Liver (tissue), 9 donors: ENCODE data around the gene RSBN1L. TPM values are rescaled to one million over a fixed set of nuclear protein-coding genes. Genes with fewer than 3 reads are reported as not detected.

Source experiments
- DNase-seq: peaks from one replicate; pipeline ENCODE4 v3.0.0-alpha.2; 2017; ENCODE audit warnings: low spot score
- H3K27ac ChIP-seq, 2 donors: one replicate each; pipeline ENCODE4 v1.7.0; 2013; ENCODE audit warnings: inconsistent platforms in 2 of 2, low read length in 2 of 2, control low read depth in 1 of 2, low read depth in 1 of 2, mild to moderate bottlenecking in 1 of 2
- H3K27me3 ChIP-seq, 4 donors: one replicate each; pipeline versions ENCODE4 v1.6.1 to v1.7.0; 2013; ENCODE audit warnings: low read length in 3 of 4, inconsistent platforms in 1 of 4, mild to moderate bottlenecking in 1 of 4, moderate library complexity in 1 of 4; ENCODE audit not compliant: control insufficient read depth in 4 of 4, insufficient read depth in 4 of 4
- H3K36me3 ChIP-seq, 4 donors: one replicate each; pipeline versions ENCODE4 v1.6.1 to v1.7.0; 2013; ENCODE audit warnings: low read length in 3 of 4, mild to moderate bottlenecking in 3 of 4, low read depth in 1 of 4, moderate library complexity in 1 of 4; ENCODE audit not compliant: control insufficient read depth in 4 of 4, insufficient read depth in 3 of 4
- H3K4me1 ChIP-seq, 4 donors: one replicate each; pipeline versions ENCODE4 v1.6.1 to v1.7.0; 2013; ENCODE audit warnings: low read length in 3 of 4, mild to moderate bottlenecking in 3 of 4, moderate library complexity in 1 of 4; ENCODE audit not compliant: control insufficient read depth in 4 of 4, insufficient read depth in 4 of 4
- H3K4me3 ChIP-seq, 3 donors: one replicate each; pipeline versions ENCODE4 v1.6.1 to v1.7.0; 2013; ENCODE audit warnings: low read length in 3 of 3, control low read depth in 1 of 3, low read depth in 1 of 3, mild to moderate bottlenecking in 1 of 3
- H3K9ac ChIP-seq, 2 donors: one replicate each; pipeline ENCODE4 v1.7.0; 2013; ENCODE audit warnings: low read length in 2 of 2, mild to moderate bottlenecking in 2 of 2, moderate library complexity in 2 of 2, control low read depth in 1 of 2, low read depth in 1 of 2
- H3K9me3 ChIP-seq, 4 donors: one replicate each; pipeline versions ENCODE4 v1.6.1 to v1.7.0; 2013; ENCODE audit warnings: low read length in 3 of 4; ENCODE audit not compliant: control insufficient read depth in 4 of 4
- ATF3 ChIP-seq: IDR thresholded peaks from 2 replicates; pipeline ENCODE4 v1.6.1; 2016; ENCODE audit warnings: antibody characterized with exemption
- FOXA2 ChIP-seq: IDR thresholded peaks from 2 replicates; pipeline ENCODE4 v1.6.1; 2016; ENCODE audit warnings: antibody characterized with exemption
- GABPA ChIP-seq, 2 donors: IDR thresholded peaks in 1 of 2; conservative IDR thresholded peaks in 1 of 2; 2 replicates each; pipeline ENCODE4 v1.6.1; 2016; ENCODE audit warnings: antibody characterized with exemption in 2 of 2, mild to moderate bottlenecking in 1 of 2, moderate library complexity in 1 of 2
- HNF4A ChIP-seq, 2 donors: conservative IDR thresholded peaks; 2 replicates each; pipeline ENCODE4 v1.6.1; 2016; ENCODE audit warnings: antibody characterized with exemption in 2 of 2, mild to moderate bottlenecking in 2 of 2
- HNF4G ChIP-seq: IDR thresholded peaks from 2 replicates; pipeline ENCODE4 v1.6.1; 2016; ENCODE audit warnings: antibody characterized with exemption
- RAD21 ChIP-seq, 2 donors: IDR thresholded peaks; 2 replicates each; pipeline ENCODE4 v1.6.1; 2016; ENCODE audit warnings: antibody characterized with exemption in 2 of 2, mild to moderate bottlenecking in 2 of 2
- REST ChIP-seq: IDR thresholded peaks from 2 replicates; pipeline ENCODE4 v1.6.1; 2016; ENCODE audit warnings: antibody characterized with exemption, mild to moderate bottlenecking
- RXRA ChIP-seq, 2 donors: IDR thresholded peaks; 2 replicates each; pipeline ENCODE4 v1.6.1; 2017 to 2018; ENCODE audit warnings: antibody characterized with exemption in 2 of 2, mild to moderate bottlenecking in 1 of 2
- SP1 ChIP-seq: IDR thresholded peaks from 2 replicates; pipeline ENCODE4 v1.6.1; 2018; ENCODE audit warnings: antibody characterized with exemption, mild to moderate bottlenecking
- TAF1 ChIP-seq: conservative IDR thresholded peaks from 2 replicates; pipeline ENCODE4 v1.6.1; 2016; ENCODE audit warnings: antibody characterized with exemption, mild to moderate bottlenecking
- YY1 ChIP-seq: IDR thresholded peaks from 2 replicates; pipeline ENCODE4 v1.6.1; 2016; ENCODE audit warnings: antibody characterized with exemption, mild to moderate bottlenecking
- WGBS: extraction: QIAGEN DNeasy Blood & Tissue Kit; methylation state at CpG from one replicate; pipeline ENCODE4 v1.1.7; 2013; 5-methylcytosine and 5-hydroxymethylcytosine counted together
- polyA plus RNA-seq, 2 donors: library from polyadenylated mRNA; stranded (reverse) in 1 of 2; unstranded in 1 of 2; fragments of 200-250 nt in 1 of 2; fragments of >200 nt in 1 of 2; fragmentation: Nextera tagmentation in 1 of 2; extraction: Ambion mirVana in 1 of 2; gene quantifications; one replicate each; pipeline versions ENCODE4 v1.2.1 to v1.2.3, GENCODE V29; 2013 to 2015
- total RNA-seq, 2 donors: library from RNA; depleted of rRNA; stranded (reverse); fragments of >200 nt; gene quantifications; one replicate each; pipeline ENCODE4 v1.2.3, GENCODE V29; 2014
- TF ChIP-seq, protein P1 (sequence below): IDR thresholded peaks from 2 replicates; pipeline ENCODE4 v1.6.1; 2016; ENCODE audit warnings: antibody characterized with exemption
- donor health status: healthy.
- donor health status: healthy.
- donor health status: healthy.
- donor health status: healthy.
- donor health status: healthy.

The RSBN1L gene
- total and polyA plus RNA-seq, 4 donors, result 3.3 to 23.4 (median 7.9) TPM

- WGBS, result 97% methylated on average over 5 of the region's 5 CpGs
- H3K9me3 ChIP-seq, result peaks cover 0 to 23% (median 8%) of the 10 kb centered on the region in 4 donors
- H3K4me3 ChIP-seq, result no peak overlapping the region
- no peaks in the 10 kb centered on the region for H3K4me1 ChIP-seq
- no peak overlapping the region for H3K27ac ChIP-seq
- H3K36me3 ChIP-seq, result no peaks in the 10 kb centered on the region
- DNase-seq, result no peak
- no peak overlapping the region for H3K9ac ChIP-seq
- no peaks in the 10 kb centered on the region for H3K27me3 ChIP-seq
- no peak for TF ChIP-seq GABPA (IDR thresholded peaks at IDR 0.05 in 1 of 2, conservative IDR thresholded peaks at IDR 0.05 in 1 of 2)
- TF ChIP-seq YY1, result no peak
- TF ChIP-seq HNF4G, result no peak
- TF ChIP-seq TAF1, result no peak
- TF ChIP-seq, protein P1, sequence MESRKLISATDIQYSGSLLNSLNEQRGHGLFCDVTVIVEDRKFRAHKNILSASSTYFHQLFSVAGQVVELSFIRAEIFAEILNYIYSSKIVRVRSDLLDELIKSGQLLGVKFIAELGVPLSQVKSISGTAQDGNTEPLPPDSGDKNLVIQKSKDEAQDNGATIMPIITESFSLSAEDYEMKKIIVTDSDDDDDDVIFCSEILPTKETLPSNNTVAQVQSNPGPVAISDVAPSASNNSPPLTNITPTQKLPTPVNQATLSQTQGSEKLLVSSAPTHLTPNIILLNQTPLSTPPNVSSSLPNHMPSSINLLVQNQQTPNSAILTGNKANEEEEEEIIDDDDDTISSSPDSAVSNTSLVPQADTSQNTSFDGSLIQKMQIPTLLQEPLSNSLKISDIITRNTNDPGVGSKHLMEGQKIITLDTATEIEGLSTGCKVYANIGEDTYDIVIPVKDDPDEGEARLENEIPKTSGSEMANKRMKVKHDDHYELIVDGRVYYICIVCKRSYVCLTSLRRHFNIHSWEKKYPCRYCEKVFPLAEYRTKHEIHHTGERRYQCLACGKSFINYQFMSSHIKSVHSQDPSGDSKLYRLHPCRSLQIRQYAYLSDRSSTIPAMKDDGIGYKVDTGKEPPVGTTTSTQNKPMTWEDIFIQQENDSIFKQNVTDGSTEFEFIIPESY, result no peak
- TF ChIP-seq SP1, result no peak
- TF ChIP-seq ATF3, result no peak
- TF ChIP-seq HNF4A (conservative IDR thresholded peaks at IDR 0.05), result no peak
These were observed 128.4 kb downstream of the RSBN1L start for GRCh38 chr7:77824636-77825035.

- Histone ChIP-seq H3K4me1 (no peaks in the 10 kb centered on the region), H3K27me3 (no peaks in the 10 kb centered on the region), H3K9ac (no peak overlapping the region), H3K36me3 (no peaks in the 10 kb centered on the region), H3K9me3 (peaks cover 0 to 20% (median 8%) of the 10 kb centered on the region in 4 donors), H3K4me3 (no peak overlapping the region), H3K27ac (no peak overlapping the region)
- TF ChIP-seq ATF3 (no peak), TAF1 (no peak), RXRA (IDR thresholded peaks at IDR 0.05) (no peak), RAD21 (IDR thresholded peaks at IDR 0.05) (no peak), GABPA (IDR thresholded peaks at IDR 0.05 in 1 of 2, conservative IDR thresholded peaks at IDR 0.05 in 1 of 2) (no peak)
- no peak for DNase-seq
- WGBS, result 93% methylated on average over 3 of the region's 3 CpGs
These were observed 128.9 kb downstream of the RSBN1L start for GRCh38 chr7:77825131-77825530.

DNA sequence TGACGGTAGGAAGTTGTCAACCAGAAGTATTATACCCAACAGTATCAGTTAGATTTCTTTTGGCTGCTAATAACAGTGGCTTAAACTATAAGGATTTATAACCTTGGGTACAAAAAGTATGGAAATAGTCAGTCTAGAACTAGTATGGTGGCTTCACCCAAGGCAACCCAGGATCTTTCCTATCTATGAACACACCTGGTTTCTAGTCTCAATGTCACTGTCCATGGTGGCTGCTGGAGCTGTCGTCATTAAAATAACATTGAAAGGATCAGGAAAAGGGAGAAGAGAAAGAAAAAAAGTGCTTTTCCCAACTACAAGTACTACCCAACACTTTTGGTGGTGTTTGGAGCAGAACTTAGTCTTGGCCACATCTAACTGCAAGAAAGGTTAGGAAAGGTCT, 130.0 kb downstream of the RSBN1L start:
- Histone ChIP-seq H3K36me3 (no peaks in the 10 kb centered on the region), H3K9ac (no peak overlapping the region), H3K9me3 (peaks cover 0 to 11% (median 5%) of the 10 kb centered on the region in 4 donors), H3K27ac (no peak overlapping the region), H3K4me3 (no peak overlapping the region), H3K27me3 (no peaks in the 10 kb centered on the region), H3K4me1 (no peaks in the 10 kb centered on the region)
- 89% methylated on average over 2 of the region's 2 CpGs for WGBS
- DNase-seq, result no peak
- TF ChIP-seq FOXA2 (no peak), REST (peak; percentile 25)
